Measurements from ENCODE around the gene SECISBP2L.

The SECISBP2L gene

GRCh38 chr15:48993380-48993779, 52.9 kb downstream of the SECISBP2L start:
- no peak for TF ChIP-seq TEAD4 (IDR thresholded peaks at IDR 0.05)
- TF ChIP-seq CREB1 (IDR thresholded peaks at IDR 0.05; ENCODE audit: low read depth): no peak
- no peak for TF ChIP-seq CEBPB (IDR thresholded peaks at IDR 0.05)
- TF ChIP-seq, protein P1, sequence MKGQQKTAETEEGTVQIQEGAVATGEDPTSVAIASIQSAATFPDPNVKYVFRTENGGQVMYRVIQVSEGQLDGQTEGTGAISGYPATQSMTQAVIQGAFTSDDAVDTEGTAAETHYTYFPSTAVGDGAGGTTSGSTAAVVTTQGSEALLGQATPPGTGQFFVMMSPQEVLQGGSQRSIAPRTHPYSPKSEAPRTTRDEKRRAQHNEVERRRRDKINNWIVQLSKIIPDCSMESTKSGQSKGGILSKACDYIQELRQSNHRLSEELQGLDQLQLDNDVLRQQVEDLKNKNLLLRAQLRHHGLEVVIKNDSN (IDR thresholded peaks at IDR 0.05): no peak

DNA sequence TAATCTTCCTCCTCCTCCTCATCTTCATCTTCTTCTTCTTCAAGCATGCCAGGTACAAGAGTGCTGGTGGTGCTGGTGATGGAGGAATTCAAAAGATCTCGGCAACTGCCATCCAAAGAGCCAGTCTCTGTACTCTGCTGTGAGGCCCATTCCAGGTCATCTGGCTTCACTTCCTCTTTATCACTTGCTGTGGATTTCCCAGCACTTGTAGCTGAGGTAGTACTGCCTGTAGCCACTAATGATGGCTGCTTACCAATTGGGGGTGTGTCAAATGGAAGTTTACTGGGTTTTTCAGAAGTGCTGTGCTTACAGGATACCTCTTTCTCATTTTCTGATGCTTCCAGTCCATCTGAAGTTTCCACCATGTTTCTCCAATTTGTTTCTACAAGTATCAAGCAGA, 53.7 kb downstream of the SECISBP2L start:
- TF ChIP-seq CREB1 (IDR thresholded peaks at IDR 0.05; ENCODE audit: low read depth) (no peak), YY1 (IDR thresholded peaks at IDR 0.05; ENCODE audit: low read depth) (no peak), FOXM1 (IDR thresholded peaks at IDR 0.05; ENCODE audit: borderline replicate concordance, low read depth) (no peak), EP300 (IDR thresholded peaks at IDR 0.05; ENCODE audit: borderline replicate concordance) (no peak), CEBPB (IDR thresholded peaks at IDR 0.05) (no peak), RAD21 (IDR thresholded peaks at IDR 0.05; ENCODE audit: low read depth) (no peak), TCF12 (IDR thresholded peaks at IDR 0.05; ENCODE audit: low read depth) (no peak), TEAD4 (IDR thresholded peaks at IDR 0.05) (no peak)
- TF ChIP-seq, protein P2, sequence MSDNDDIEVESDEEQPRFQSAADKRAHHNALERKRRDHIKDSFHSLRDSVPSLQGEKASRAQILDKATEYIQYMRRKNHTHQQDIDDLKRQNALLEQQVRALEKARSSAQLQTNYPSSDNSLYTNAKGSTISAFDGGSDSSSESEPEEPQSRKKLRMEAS (IDR thresholded peaks at IDR 0.05): no peak

GRCh38 chr15:48992096-48992495, 54.1 kb downstream of the SECISBP2L start:
- TF ChIP-seq CREB1 (IDR thresholded peaks at IDR 0.05; ENCODE audit: low read depth): no peak
- no peak for TF ChIP-seq CEBPB (IDR thresholded peaks at IDR 0.05)
- TF ChIP-seq, protein P3, sequence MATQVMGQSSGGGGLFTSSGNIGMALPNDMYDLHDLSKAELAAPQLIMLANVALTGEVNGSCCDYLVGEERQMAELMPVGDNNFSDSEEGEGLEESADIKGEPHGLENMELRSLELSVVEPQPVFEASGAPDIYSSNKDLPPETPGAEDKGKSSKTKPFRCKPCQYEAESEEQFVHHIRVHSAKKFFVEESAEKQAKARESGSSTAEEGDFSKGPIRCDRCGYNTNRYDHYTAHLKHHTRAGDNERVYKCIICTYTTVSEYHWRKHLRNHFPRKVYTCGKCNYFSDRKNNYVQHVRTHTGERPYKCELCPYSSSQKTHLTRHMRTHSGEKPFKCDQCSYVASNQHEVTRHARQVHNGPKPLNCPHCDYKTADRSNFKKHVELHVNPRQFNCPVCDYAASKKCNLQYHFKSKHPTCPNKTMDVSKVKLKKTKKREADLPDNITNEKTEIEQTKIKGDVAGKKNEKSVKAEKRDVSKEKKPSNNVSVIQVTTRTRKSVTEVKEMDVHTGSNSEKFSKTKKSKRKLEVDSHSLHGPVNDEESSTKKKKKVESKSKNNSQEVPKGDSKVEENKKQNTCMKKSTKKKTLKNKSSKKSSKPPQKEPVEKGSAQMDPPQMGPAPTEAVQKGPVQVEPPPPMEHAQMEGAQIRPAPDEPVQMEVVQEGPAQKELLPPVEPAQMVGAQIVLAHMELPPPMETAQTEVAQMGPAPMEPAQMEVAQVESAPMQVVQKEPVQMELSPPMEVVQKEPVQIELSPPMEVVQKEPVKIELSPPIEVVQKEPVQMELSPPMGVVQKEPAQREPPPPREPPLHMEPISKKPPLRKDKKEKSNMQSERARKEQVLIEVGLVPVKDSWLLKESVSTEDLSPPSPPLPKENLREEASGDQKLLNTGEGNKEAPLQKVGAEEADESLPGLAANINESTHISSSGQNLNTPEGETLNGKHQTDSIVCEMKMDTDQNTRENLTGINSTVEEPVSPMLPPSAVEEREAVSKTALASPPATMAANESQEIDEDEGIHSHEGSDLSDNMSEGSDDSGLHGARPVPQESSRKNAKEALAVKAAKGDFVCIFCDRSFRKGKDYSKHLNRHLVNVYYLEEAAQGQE (IDR thresholded peaks at IDR 0.05; ENCODE audit: low read depth): no peak
- TF ChIP-seq, protein P1 (IDR thresholded peaks at IDR 0.05): no peak
- TF ChIP-seq TAF1 (IDR thresholded peaks at IDR 0.05; ENCODE audit: low read depth): no peak
- TF ChIP-seq, protein P2 (IDR thresholded peaks at IDR 0.05): no peak
- TF ChIP-seq EGR1 (IDR thresholded peaks at IDR 0.05): no peak
- TF ChIP-seq TEAD4 (IDR thresholded peaks at IDR 0.05): no peak
- TF ChIP-seq YY1 (IDR thresholded peaks at IDR 0.05; ENCODE audit: low read depth): no peak
- no peak for TF ChIP-seq TCF12 (IDR thresholded peaks at IDR 0.05; ENCODE audit: low read depth)
- TF ChIP-seq EP300 (IDR thresholded peaks at IDR 0.05; ENCODE audit: borderline replicate concordance): no peak

DNA sequence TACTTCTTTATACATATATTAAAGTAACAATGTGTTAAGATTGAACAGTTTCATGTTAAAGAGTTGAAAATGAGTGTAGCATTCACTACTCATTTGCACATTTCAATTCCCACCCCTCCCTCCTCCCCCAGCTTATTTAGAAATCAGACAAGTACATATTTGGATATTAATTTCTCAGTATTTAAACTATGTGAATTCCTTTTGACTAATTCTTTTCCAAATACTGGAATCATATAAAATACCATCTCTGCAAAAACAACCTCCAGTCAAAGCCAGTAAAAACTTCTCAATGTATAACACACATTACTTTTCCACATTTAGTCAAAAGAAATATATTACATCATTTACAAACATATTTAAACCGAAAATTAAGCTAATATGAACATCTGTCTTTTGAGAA, 57.1 kb downstream of the SECISBP2L start:
- TF ChIP-seq CEBPB (IDR thresholded peaks at IDR 0.05) (no peak), FOXM1 (IDR thresholded peaks at IDR 0.05; ENCODE audit: borderline replicate concordance, low read depth) (no peak), TAF1 (IDR thresholded peaks at IDR 0.05; ENCODE audit: low read depth) (no peak), CREB1 (IDR thresholded peaks at IDR 0.05; ENCODE audit: low read depth) (no peak), TCF12 (IDR thresholded peaks at IDR 0.05; ENCODE audit: low read depth) (no peak), TEAD4 (IDR thresholded peaks at IDR 0.05) (no peak), EGR1 (IDR thresholded peaks at IDR 0.05) (no peak), NFIC (IDR thresholded peaks at IDR 0.05) (no peak), YY1 (IDR thresholded peaks at IDR 0.05; ENCODE audit: low read depth) (no peak), ZBTB7A (IDR thresholded peaks at IDR 0.05; ENCODE audit: low read depth) (no peak), EP300 (IDR thresholded peaks at IDR 0.05; ENCODE audit: borderline replicate concordance) (no peak), RAD21 (IDR thresholded peaks at IDR 0.05; ENCODE audit: low read depth) (no peak)
- TF ChIP-seq, protein P1 (IDR thresholded peaks at IDR 0.05): no peak
- TF ChIP-seq, protein P2 (IDR thresholded peaks at IDR 0.05): no peak
- TF ChIP-seq, protein P3 (IDR thresholded peaks at IDR 0.05; ENCODE audit: low read depth): no peak

DNA sequence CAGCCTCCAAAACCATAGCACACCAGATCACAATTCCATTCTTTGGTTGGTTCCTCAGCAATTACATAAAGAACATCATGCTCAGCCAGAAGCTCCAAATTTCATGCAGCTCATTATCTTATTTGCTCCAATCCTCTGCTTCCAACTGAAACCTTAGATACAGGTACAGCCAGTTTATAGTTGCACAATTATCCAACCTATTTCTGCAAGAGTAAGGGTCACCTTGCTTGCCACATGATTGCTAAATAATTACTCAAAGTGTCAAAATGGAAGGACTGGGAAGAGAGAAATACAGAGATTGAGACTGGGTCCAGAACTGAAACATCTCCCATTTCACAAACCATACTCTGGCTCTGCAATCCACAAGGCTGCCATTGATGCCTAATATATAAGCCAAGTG, 59.1 kb downstream of the SECISBP2L start:
- TF ChIP-seq EP300 (IDR thresholded peaks at IDR 0.05; ENCODE audit: borderline replicate concordance) (no peak), TEAD4 (IDR thresholded peaks at IDR 0.05) (no peak), CEBPB (IDR thresholded peaks at IDR 0.05) (no peak), TCF12 (IDR thresholded peaks at IDR 0.05; ENCODE audit: low read depth) (no peak), EGR1 (IDR thresholded peaks at IDR 0.05) (no peak), ZBTB7A (IDR thresholded peaks at IDR 0.05; ENCODE audit: low read depth) (no peak), RAD21 (IDR thresholded peaks at IDR 0.05; ENCODE audit: low read depth) (no peak), NFIC (IDR thresholded peaks at IDR 0.05) (no peak), TAF1 (IDR thresholded peaks at IDR 0.05; ENCODE audit: low read depth) (no peak), FOXM1 (IDR thresholded peaks at IDR 0.05; ENCODE audit: borderline replicate concordance, low read depth) (no peak)
- TF ChIP-seq, protein P3 (IDR thresholded peaks at IDR 0.05; ENCODE audit: low read depth): no peak
- TF ChIP-seq, protein P1 (IDR thresholded peaks at IDR 0.05): no peak
